ENCODE data around the gene TMEM203.
"Not testable (repeated sequence)": the region's sequence is repeated elsewhere in the genome, so short reads cannot be mapped to it uniquely, and the experiment has no call there.

- not testable (repeated sequence) for TF ChIP-seq CTCF (IDR thresholded peaks at IDR 0.05 in 4 of 5, conservative IDR thresholded peaks at IDR 0.05 in 1 of 5); POLR2A (IDR thresholded peaks at IDR 0.05)
Observed at GRCh38 chr9:137239541-137240200, 34.2 kb upstream of the TMEM203 start.

Measured in gastrocnemius medialis (tissue), 4 donors.